ENCODE data around the gene INPP4A.

Gene INPP4A

GRCh38 chr2:98436734-98437133 lies 7.9 kb upstream of the INPP4A start:
- DNase-seq (ENCODE audit: low spot score): no peak

- DNase-seq (ENCODE audit: low spot score): no peak
These were observed 6.2 kb upstream of the INPP4A start for GRCh38 chr2:98438190-98439133.

GRCh38 chr2:98441706-98442450 lies 2.8 kb upstream of the INPP4A start:
- DNase-seq (ENCODE audit: low spot score): no peak

GRCh38 chr2:98442488-98442887 lies 2.2 kb upstream of the INPP4A start:
- DNase-seq (ENCODE audit: low spot score): no peak

- no peak for DNase-seq (ENCODE audit: low spot score)
These were observed 572 bp downstream of the INPP4A start for GRCh38 chr2:98445177-98445682.

GRCh38 chr2:98445683-98446581 lies 1.3 kb downstream of the INPP4A start:
- no peak for DNase-seq (ENCODE audit: low spot score)

GRCh38 chr2:98446850-98447249 lies 2.2 kb downstream of the INPP4A start:
- DNase-seq (ENCODE audit: low spot score): no peak

- DNase-seq (ENCODE audit: low spot score): no peak
These were observed 3.9 kb downstream of the INPP4A start for GRCh38 chr2:98448441-98449145.

GRCh38 chr2:98452396-98453027 lies 7.9 kb downstream of the INPP4A start:
- no peak for DNase-seq (ENCODE audit: low spot score)

- DNase-seq (ENCODE audit: low spot score): no peak
These were observed 8.4 kb downstream of the INPP4A start for GRCh38 chr2:98453083-98453482.

GRCh38 chr2:98453531-98453930 lies 8.9 kb downstream of the INPP4A start:
- no peak for DNase-seq (ENCODE audit: low spot score)

GRCh38 chr2:98454073-98454472 lies 9.4 kb downstream of the INPP4A start:
- DNase-seq (ENCODE audit: low spot score): no peak

GRCh38 chr2:98454500-98455235 lies 10.0 kb downstream of the INPP4A start:
- no peak for DNase-seq (ENCODE audit: low spot score)

- DNase-seq (ENCODE audit: low spot score): no peak
These were observed 10.9 kb downstream of the INPP4A start for GRCh38 chr2:98455494-98455976.

- no peak for DNase-seq (ENCODE audit: low spot score)
These were observed 12.5 kb downstream of the INPP4A start for GRCh38 chr2:98457045-98457696.

- DNase-seq (ENCODE audit: low spot score): no peak
These were observed 13.5 kb downstream of the INPP4A start for GRCh38 chr2:98458207-98458606.

GRCh38 chr2:98458667-98459380 lies 14.2 kb downstream of the INPP4A start:
- DNase-seq (ENCODE audit: low spot score): no peak

GRCh38 chr2:98459496-98460175 lies 15.0 kb downstream of the INPP4A start:
- no peak for DNase-seq (ENCODE audit: low spot score)

Measured in COLO829 (cell line).